H9 (cell line): Measurements from ENCODE around the gene TCN2. TPM values are rescaled to one million over a fixed set of nuclear protein-coding genes. Genes with fewer than 3 reads are reported as not detected.

Experiments used
- DNase-seq: peaks from one replicate; pipeline ENCODE4 v3.0.0-alpha.2; 2017
- H2AFZ ChIP-seq: one replicate; pipeline ENCODE4 v1.6.1; 2013; ENCODE audit warnings: mild to moderate bottlenecking, low read length, control low read depth, moderate library complexity
- H2AK5ac ChIP-seq: 2 replicates; pipeline ENCODE4 v1.6.1; 2013; ENCODE audit warnings: low read length, control low read depth, mixed read lengths; ENCODE audit not compliant: insufficient read length
- H2BK120ac ChIP-seq: one replicate; pipeline ENCODE4 v1.6.1; 2013; ENCODE audit warnings: low read depth, mild to moderate bottlenecking, low read length, control low read depth, inconsistent platforms; ENCODE audit not compliant: poor library complexity, severe bottlenecking
- H2BK12ac ChIP-seq: 2 replicates; pipeline ENCODE4 v1.6.1; 2013; ENCODE audit warnings: low read length, control low read depth, mixed read lengths, low read depth; ENCODE audit not compliant: insufficient read length
- H2BK15ac ChIP-seq: 2 replicates; pipeline ENCODE4 v1.6.1; 2013; ENCODE audit warnings: low read depth, low read length, control low read depth
- H2BK20ac ChIP-seq: one replicate; pipeline ENCODE4 v1.6.1; 2013; ENCODE audit warnings: low read depth, mild to moderate bottlenecking, low read length, control low read depth, inconsistent platforms; ENCODE audit not compliant: poor library complexity, severe bottlenecking
- H2BK5ac ChIP-seq: 2 replicates; pipeline ENCODE4 v1.6.1; 2013; ENCODE audit warnings: low read length, control low read depth, mixed read lengths; ENCODE audit not compliant: insufficient read length
- H3K14ac ChIP-seq: 2 replicates; pipeline ENCODE4 v1.6.1; 2013; ENCODE audit warnings: low read length, control low read depth; ENCODE audit not compliant: insufficient read depth
- H3K18ac ChIP-seq: 2 replicates; pipeline ENCODE4 v1.6.1; 2013; ENCODE audit warnings: low read depth, mild to moderate bottlenecking, mixed read lengths, low read length, control low read depth; ENCODE audit not compliant: insufficient read length
- H3K23ac ChIP-seq: 2 replicates; pipeline ENCODE4 v1.6.1; 2013; ENCODE audit warnings: low read length, control low read depth, mixed read lengths, low read depth; ENCODE audit not compliant: insufficient read length
- H3K23me2 ChIP-seq: 2 replicates; pipeline ENCODE4 v1.6.1; 2013; ENCODE audit warnings: low read depth, mild to moderate bottlenecking, mixed read lengths, low read length, control low read depth; ENCODE audit not compliant: insufficient read length, poor library complexity, severe bottlenecking
- H3K27ac ChIP-seq: 2 replicates; pipeline ENCODE4 v1.5.1; 2013; ENCODE audit warnings: low read length, control low read depth, mixed read lengths, low read depth; ENCODE audit not compliant: insufficient read length
- H3K27me3 ChIP-seq: 2 replicates; pipeline ENCODE4 v1.6.1; 2013; ENCODE audit warnings: low read length, control low read depth, inconsistent platforms; ENCODE audit not compliant: insufficient read depth
- H3K4ac ChIP-seq: 2 replicates; pipeline ENCODE4 v1.6.1; 2013; ENCODE audit warnings: low read depth, mild to moderate bottlenecking, control low read depth, inconsistent platforms, low read length, moderate library complexity
- H3K4me1 ChIP-seq: 2 replicates; pipeline ENCODE4 v1.6.1; 2013; ENCODE audit warnings: low read length, control low read depth, inconsistent platforms; ENCODE audit not compliant: insufficient read depth
- H3K4me2 ChIP-seq: 2 replicates; pipeline ENCODE4 v1.6.1; 2013; ENCODE audit warnings: low read length, control low read depth, mixed read lengths; ENCODE audit not compliant: insufficient read length, insufficient read depth
- H3K56ac ChIP-seq: 2 replicates; pipeline ENCODE4 v1.6.1; 2013; ENCODE audit warnings: low read depth, mild to moderate bottlenecking, mixed read lengths, low read length, control low read depth; ENCODE audit not compliant: insufficient read length
- H3K79me1 ChIP-seq: 2 replicates; pipeline ENCODE4 v1.6.1; 2013; ENCODE audit warnings: low read depth, mild to moderate bottlenecking, moderate library complexity, low read length, control low read depth, inconsistent platforms; ENCODE audit not compliant: insufficient read depth, poor library complexity, severe bottlenecking
- H3K79me2 ChIP-seq: 2 replicates; pipeline ENCODE4 v1.6.1; 2013; ENCODE audit warnings: low read length, control low read depth, inconsistent platforms; ENCODE audit not compliant: insufficient read depth
- H3K9ac ChIP-seq: 2 replicates; pipeline ENCODE4 v1.6.1; 2013; ENCODE audit warnings: low read length, control low read depth, mixed read lengths; ENCODE audit not compliant: insufficient read length; ENCODE audit errors: extremely low read depth
- H3K9me3 ChIP-seq: one replicate; pipeline ENCODE4 v1.6.1; 2013; ENCODE audit warnings: low read depth, low read length, inconsistent platforms; ENCODE audit not compliant: control insufficient read depth
- H3T11ph ChIP-seq: one replicate; pipeline ENCODE4 v1.6.1; 2013; ENCODE audit warnings: mild to moderate bottlenecking, low read length, control low read depth, inconsistent platforms
- H4K20me1 ChIP-seq: one replicate; pipeline ENCODE4 v1.6.1; 2013; ENCODE audit not compliant: control insufficient read depth, insufficient read length, insufficient read depth
- H4K5ac ChIP-seq: 2 replicates; pipeline ENCODE4 v1.6.1; 2013; ENCODE audit warnings: low read depth, mild to moderate bottlenecking, mixed read lengths, low read length, control low read depth; ENCODE audit not compliant: insufficient read length
- H4K8ac ChIP-seq: replicated peaks from 2 replicates; pipeline ENCODE4 v1.6.1; 2013; ENCODE audit warnings: low read length, control low read depth, mixed read lengths, low read depth; ENCODE audit not compliant: insufficient read length
- H4K91ac ChIP-seq: 2 replicates; pipeline ENCODE4 v1.6.1; 2013; ENCODE audit warnings: low read depth, mild to moderate bottlenecking, moderate library complexity, mixed read lengths, low read length, control low read depth; ENCODE audit not compliant: insufficient read length
- H3K27ac Mint-ChIP-seq, 3 experiments: 2 replicates in 2 of 3; 3 replicates in 1 of 3; pipeline ENCODE4 v1.8.0; 2020 to 2021; ENCODE audit warnings: mixed read lengths in 3 of 3, mild to moderate bottlenecking in 1 of 3, moderate library complexity in 1 of 3
- H3K27me3 Mint-ChIP-seq: 2 replicates; pipeline ENCODE4 v1.8.0; 2021; ENCODE audit warnings: low read depth, mild to moderate bottlenecking, moderate library complexity, mixed read lengths
- H3K36me3 Mint-ChIP-seq, 3 experiments: 2 replicates in 2 of 3; 3 replicates in 1 of 3; pipeline ENCODE4 v1.8.0; 2020 to 2021; ENCODE audit warnings: low read depth in 3 of 3, mixed read lengths in 3 of 3; ENCODE audit not compliant: insufficient read depth in 1 of 3
- H3K4me1 Mint-ChIP-seq, 2 experiments: 2 replicates each; pipeline ENCODE4 v1.8.0; 2020; ENCODE audit warnings: mixed read lengths in 2 of 2
- H3K4me3 Mint-ChIP-seq, 2 experiments: 2 replicates in 1 of 2; 3 replicates in 1 of 2; pipeline ENCODE4 v1.8.0; 2020 to 2021; ENCODE audit warnings: mild to moderate bottlenecking in 2 of 2, mixed read lengths in 2 of 2, moderate library complexity in 1 of 2
- H3K9me3 Mint-ChIP-seq, 2 experiments: 2 replicates in 1 of 2; 3 replicates in 1 of 2; pipeline ENCODE4 v1.8.0; 2020; ENCODE audit warnings: mild to moderate bottlenecking in 2 of 2, mixed read lengths in 2 of 2, moderate library complexity in 1 of 2
- CTCF ChIP-seq: fragments of 200-600 bp; sonication (generic); conservative IDR thresholded peaks from 3 replicates; pipeline ENCODE4 v1.8.0; 2021; ENCODE audit warnings: antibody characterized with exemption, mild to moderate bottlenecking
- WGBS: extraction: QIAGEN DNeasy Blood & Tissue Kit; methylation state at CpG from one replicate; pipeline ENCODE4 v1.1.7; 2013; ENCODE audit warnings: missing lambda C conversion rate, low lambda C conversion rate, mixed read lengths; ENCODE audit not compliant: insufficient read length; ENCODE audit errors: extremely low coverage; 5-methylcytosine and 5-hydroxymethylcytosine counted together
- total RNA-seq: library from RNA; stranded (reverse); gene quantifications from 2 replicates; pipeline ENCODE4 v1.2.1, GENCODE V29; 2021

TCN2 gene
- total RNA-seq, 1 experiment from 2014 or later: 42.2 TPM

GRCh38 chr22:30673136-30673535, 66.2 kb downstream of the TCN2 start:
- Histone ChIP-seq H3K4ac (no peak overlapping the region), H4K8ac (no peak overlapping the region), H3K23ac (no peak overlapping the region), H4K5ac (no peak overlapping the region), H2BK20ac (no peak overlapping the region), H3T11ph (no peak overlapping the region), H4K20me1 (no peaks in the 10 kb centered on the region), H2BK15ac (no peak overlapping the region), H3K4me1 (no peaks in the 10 kb centered on the region), H2BK12ac (no peak overlapping the region), H3K27me3 (peaks cover 6% of the 10 kb centered on the region; the same call in 1 of the 2 replicates), H3K9me3 (no peaks in the 10 kb centered on the region), H3K14ac (no peak overlapping the region), H3K4me2 (no peak overlapping the region), H3K79me1 (no peaks in the 10 kb centered on the region), H3K27ac (no peak overlapping the region), H2BK120ac (no peak overlapping the region), H3K79me2 (no peaks in the 10 kb centered on the region), H3K18ac (no peak overlapping the region), H3K56ac (no peak overlapping the region), H2AFZ (no peak overlapping the region), H3K9ac (no peak overlapping the region), H2AK5ac (no peak overlapping the region), H4K91ac (no peak overlapping the region), H3K23me2 (peaks cover 4% of the 10 kb centered on the region), H2BK5ac (no peak overlapping the region)
- Mint-ChIP-seq H3K4me1 (peaks cover 8 to 9% of the 10 kb centered on the region in 2 experiments), H3K36me3 (no peaks in the 10 kb centered on the region; a peak in 1 of 7 replicates), H3K4me3 (no peak overlapping the region), H3K27ac (no peak overlapping the region), H3K9me3 (no peaks in the 10 kb centered on the region), H3K27me3 (peaks cover 38% of the 10 kb centered on the region)
- no peak for TF ChIP-seq CTCF
- WGBS: no CpG with 5 or more reads among the region's 4 CpGs
- DNase-seq: no peak
